ENCODE results near the gene ALK.

ALK gene

DNA sequence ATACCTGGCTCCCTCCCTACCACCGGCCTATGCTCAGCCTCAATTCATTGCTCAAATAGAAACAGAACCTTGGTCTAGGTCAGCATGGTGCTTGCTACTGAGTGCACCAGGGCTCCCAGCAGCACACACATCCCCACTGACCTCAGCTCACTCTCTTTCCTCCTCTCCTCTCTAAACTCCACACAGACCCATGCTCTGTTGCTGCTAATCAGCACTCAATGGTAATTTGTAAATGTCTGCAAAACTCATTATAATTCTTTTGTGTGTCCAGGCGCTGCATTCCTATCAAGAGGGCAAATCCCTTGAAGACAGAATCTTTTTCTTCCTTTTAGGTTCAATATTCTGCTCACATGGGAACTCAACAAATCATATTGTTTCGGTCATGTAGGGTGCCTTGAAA is 424.0 kb downstream of the ALK start:
- no peak for DNase-seq
- TF ChIP-seq POLR2A (IDR thresholded peaks at IDR 0.05; ENCODE audit: low read length) (no peak), GATA1 (IDR thresholded peaks at IDR 0.05; ENCODE audit: low read depth, low read length) (no peak)

DNA sequence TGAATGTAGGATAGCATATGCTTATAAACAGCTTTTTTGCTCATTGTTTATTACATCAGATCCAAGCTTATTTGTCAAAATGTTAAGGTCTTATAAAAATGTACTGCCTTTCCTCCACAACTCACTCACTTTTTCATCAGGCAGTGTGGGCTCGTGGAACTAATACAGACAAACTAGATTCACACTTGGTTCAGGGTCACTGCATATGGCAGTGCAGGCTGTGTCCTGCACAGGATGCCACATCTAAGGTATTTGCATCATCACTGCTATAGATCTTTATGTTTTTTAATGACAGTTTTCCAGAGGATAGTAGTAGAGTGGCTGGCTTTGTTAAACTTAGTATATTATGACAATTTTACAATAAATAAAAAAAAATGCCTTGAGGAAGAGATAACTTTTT is 425.2 kb downstream of the ALK start:
- DNase-seq: no peak
- TF ChIP-seq GATA1 (IDR thresholded peaks at IDR 0.05; ENCODE audit: low read depth, low read length): no peak
- no peak for TF ChIP-seq POLR2A (IDR thresholded peaks at IDR 0.05; ENCODE audit: low read length)

DNA sequence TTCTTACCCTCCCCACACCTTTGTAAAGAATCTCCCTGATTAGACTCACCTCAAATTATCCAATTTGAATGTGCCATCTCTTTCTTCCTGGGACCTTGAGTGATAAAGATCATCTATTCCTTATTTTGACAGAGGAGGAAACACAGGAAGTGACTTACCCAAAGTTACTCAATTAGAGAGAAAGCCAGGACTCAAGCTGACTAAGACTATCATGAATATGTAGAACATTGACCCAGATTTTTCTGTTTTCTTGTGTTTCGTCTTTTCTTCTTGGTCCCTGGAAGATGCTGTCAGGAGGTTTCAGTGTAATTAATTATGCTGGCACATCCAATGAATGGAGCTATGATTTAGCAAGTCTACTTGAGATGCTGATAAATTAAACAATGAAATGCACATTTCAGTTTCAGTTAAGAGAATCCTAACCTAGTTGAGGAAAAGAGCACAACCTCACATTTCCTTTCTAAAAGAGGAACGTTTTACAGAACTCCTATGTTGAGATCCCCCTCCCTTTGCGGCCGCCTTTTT is 425.8 kb downstream of the ALK start:
- no peak for DNase-seq
- TF ChIP-seq GATA1 (IDR thresholded peaks at IDR 0.05; ENCODE audit: low read depth, low read length): no peak
- no peak for TF ChIP-seq POLR2A (IDR thresholded peaks at IDR 0.05; ENCODE audit: low read length)

DNA sequence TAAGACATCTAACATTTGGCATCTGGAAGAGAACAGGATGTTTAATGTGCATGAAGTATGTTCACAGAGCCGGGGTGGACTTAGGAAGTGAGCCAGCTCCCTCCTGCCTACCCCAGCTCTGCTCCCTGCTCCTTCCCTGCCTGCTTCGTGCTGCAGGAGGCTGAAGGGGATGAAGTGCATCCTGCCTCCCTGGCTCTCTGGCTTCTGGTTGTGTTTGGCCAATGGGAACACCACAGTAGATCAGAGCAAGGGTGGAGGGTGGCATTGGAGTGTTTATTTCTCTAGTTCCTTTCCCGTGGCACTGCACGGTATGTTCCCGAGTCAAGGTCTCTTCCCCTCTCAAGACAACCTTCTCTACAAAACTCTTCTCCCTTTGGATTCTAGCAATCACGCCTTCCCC is 426.3 kb downstream of the ALK start:
- DNase-seq: no peak
- TF ChIP-seq GATA1 (IDR thresholded peaks at IDR 0.05; ENCODE audit: low read depth, low read length) (no peak), POLR2A (IDR thresholded peaks at IDR 0.05; ENCODE audit: low read length) (no peak)

DNA sequence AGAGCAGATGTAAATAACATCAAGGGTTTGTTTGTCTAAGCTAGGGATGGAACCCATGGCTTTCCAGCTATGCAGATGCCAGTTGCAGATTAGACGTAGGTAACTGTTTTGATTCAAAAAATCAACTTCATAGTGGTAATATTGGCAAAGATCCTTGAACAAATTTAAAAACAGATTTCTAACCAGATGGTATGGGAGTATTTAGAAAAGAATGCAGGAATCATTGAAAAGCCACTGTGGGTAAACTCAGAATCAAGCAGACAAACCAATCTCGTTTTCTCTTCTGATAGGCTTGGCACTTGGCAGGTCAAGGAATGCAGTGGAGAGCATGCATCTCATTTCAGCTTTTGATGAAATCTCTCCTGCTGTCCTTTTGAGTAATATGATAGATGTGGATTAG is 428.7 kb downstream of the ALK start:
- no peak for TF ChIP-seq POLR2A (IDR thresholded peaks at IDR 0.05; ENCODE audit: low read length)
- TF ChIP-seq GATA1 (IDR thresholded peaks at IDR 0.05; ENCODE audit: low read depth, low read length): no peak
- DNase-seq: no peak

DNA sequence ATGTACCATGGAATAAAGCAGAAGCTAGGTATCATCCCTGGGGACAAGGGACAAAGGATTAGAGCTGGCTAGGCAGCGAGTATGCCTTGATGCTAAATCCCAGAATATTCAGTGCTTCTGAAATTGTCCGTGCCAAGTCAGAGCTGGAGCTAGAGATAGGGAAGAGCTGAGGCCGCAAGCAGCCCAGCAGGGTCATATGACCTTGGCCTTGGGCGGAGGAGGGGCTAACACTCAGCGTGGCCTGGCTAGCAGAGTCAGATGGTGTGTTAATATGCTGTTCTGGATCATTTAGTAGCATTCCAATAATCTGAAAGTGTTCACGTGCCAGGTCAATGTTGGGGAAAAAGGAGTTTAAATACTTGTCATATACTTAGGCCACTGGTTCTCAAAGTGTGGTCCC is 431.3 kb downstream of the ALK start:
- no peak for DNase-seq
- TF ChIP-seq POLR2A (IDR thresholded peaks at IDR 0.05; ENCODE audit: low read length): no peak
- no peak for TF ChIP-seq GATA1 (IDR thresholded peaks at IDR 0.05; ENCODE audit: low read depth, low read length)

DNA sequence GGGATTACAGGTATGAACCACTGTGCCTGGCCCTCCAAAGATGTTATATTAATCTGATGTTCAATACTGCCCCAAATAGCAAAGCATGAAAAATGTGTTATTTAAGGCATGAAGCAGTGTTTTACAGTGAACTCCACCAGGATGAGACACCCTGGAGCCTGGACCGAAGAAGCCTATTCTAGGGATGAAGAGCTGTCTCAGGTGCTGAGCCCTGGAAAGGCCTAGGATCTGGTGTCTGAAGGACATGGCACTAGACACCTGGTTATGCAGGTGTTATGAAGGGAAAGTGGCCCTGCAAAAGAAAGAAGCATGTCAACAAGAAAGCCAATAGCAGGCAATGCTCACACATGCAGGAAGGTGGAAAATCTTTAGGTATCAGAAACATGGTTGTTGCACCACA is 431.8 kb downstream of the ALK start:
- DNase-seq: no peak
- no peak for TF ChIP-seq GATA1 (IDR thresholded peaks at IDR 0.05; ENCODE audit: low read depth, low read length)
- no peak for TF ChIP-seq POLR2A (IDR thresholded peaks at IDR 0.05; ENCODE audit: low read length)

DNA sequence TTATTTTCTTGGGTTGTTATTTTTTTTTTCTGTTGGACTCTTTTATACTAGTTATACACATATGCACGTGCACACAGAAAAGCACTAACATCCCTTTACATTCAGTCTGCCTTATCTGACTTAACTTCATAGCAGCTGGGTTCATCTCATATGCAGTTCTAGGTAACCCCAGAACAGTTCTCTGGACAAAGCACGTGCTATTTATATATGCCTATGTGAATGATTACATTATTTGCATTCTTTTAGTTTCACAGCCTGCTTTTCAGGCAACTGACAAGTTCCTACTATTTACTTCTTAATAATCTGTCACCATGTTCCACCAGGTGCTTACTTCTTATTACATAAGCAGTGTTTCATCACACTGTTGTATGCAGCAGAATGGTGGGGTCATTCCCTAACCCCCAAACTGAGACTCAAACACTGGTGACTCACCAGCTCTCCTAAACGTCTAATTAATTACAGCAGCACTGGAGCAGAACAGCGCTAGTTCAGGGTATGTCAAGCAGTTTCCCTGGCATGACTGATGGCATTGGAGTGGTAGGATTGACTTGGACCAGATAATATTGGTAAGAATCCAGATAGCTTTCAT is 433.3 kb downstream of the ALK start:
- TF ChIP-seq POLR2A (IDR thresholded peaks at IDR 0.05; ENCODE audit: low read length): no peak
- TF ChIP-seq GATA1 (IDR thresholded peaks at IDR 0.05; ENCODE audit: low read depth, low read length): no peak
- DNase-seq: no peak

DNA sequence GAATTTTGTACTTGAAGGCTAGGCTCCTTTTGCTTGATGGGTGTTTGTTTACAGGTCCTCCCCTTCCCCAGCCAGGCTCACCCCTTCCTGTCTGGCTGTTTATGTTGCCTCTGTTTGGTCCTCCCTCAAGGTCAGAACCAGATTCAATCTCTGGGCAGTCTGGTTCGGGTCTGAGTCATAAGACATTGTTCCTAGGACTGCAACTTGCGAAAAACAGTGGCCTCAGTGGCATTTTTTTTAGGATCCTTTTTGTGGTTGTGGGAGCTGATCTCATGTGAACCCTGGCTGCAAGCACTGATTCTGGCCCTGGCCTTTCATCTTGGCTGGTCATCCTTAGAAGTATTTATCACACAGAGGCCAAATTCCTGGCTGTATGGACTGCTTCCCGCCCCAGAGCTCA is 435.8 kb downstream of the ALK start:
- TF ChIP-seq POLR2A (IDR thresholded peaks at IDR 0.05; ENCODE audit: low read length): no peak
- no peak for TF ChIP-seq GATA1 (IDR thresholded peaks at IDR 0.05; ENCODE audit: low read depth, low read length)
- DNase-seq: no peak

DNA sequence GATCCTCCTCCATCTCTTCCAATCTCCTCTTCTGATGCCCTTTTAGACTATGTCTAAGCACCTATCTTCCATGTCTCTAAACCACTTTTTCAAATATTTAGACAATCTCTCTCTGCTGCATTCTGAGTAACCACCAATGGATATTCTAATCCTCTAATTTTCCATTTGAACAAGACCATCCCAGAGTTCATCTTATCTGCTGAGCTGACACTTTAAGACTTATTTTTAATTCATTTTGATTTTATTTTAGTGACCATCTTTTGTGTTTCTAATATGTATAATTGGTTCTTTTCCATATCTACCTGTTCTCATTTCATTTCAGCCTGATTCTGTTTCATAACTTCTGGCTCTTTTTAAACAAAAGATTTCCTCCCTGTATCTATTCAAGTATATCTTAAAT is 436.3 kb downstream of the ALK start:
- DNase-seq: no peak
- no peak for TF ChIP-seq GATA1 (IDR thresholded peaks at IDR 0.05; ENCODE audit: low read depth, low read length)
- no peak for TF ChIP-seq POLR2A (IDR thresholded peaks at IDR 0.05; ENCODE audit: low read length)

DNA sequence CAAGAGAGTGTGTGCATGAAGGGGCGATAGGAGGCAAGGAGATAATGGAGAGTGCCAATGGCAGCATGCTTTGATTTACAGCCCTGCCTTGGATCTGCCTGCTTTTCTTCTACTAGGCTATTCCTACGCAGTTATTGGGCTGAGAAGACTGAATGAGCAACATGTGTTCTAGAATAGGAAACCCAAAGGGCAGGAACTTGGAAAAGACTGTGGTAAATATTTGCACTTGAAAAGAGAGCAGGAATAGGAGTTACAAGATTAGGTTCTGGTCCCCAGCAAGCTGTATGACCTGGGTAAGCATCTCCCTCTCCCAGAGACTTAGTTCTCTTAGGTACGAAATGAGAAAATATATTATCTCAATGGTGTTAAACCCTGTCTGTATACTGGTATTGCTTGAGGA is 438.5 kb downstream of the ALK start:
- no peak for DNase-seq
- TF ChIP-seq GATA1 (IDR thresholded peaks at IDR 0.05; ENCODE audit: low read depth, low read length) (no peak), POLR2A (IDR thresholded peaks at IDR 0.05; ENCODE audit: low read length) (no peak)

DNA sequence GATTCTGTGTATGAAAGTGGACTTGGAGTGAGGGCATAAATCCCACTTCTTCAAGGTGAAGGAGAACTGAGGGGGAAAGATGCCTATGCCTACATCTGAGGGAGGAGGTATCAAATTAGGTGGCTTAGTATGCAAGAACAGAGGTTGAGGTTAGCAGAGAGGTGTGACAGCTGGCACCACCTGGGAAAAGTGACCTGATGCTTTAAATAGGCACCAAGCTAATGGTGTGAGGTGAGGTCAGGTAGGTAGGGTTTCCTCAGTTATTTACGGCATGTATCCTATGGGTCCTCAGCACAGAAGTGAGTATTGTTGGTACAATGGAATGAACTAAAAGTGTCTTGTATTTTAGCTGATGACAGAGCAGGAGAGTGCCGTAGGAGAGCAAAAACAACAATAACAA is 439.0 kb downstream of the ALK start:
- TF ChIP-seq POLR2A (IDR thresholded peaks at IDR 0.05; ENCODE audit: low read length) (no peak), GATA1 (IDR thresholded peaks at IDR 0.05; ENCODE audit: low read depth, low read length) (no peak)
- DNase-seq: no peak

DNA sequence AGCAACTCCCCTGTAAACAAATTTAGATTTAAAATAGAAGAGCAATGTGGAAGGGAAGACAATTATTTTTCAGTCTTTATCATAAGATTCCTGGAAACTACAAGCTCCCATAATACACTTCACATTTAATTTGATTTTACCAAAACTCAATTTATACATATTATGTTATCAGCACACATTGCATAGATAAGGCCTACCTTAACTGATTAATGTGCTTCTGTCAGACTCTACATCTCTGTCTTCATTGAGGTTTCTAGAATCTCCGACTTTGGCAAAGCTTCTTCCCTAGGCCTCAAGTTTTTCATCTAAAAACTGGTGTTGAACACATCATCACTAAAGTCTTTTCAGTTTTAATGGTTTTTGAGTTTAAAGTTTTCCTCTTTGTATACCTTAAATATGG is 440.1 kb downstream of the ALK start:
- DNase-seq: no peak

DNA sequence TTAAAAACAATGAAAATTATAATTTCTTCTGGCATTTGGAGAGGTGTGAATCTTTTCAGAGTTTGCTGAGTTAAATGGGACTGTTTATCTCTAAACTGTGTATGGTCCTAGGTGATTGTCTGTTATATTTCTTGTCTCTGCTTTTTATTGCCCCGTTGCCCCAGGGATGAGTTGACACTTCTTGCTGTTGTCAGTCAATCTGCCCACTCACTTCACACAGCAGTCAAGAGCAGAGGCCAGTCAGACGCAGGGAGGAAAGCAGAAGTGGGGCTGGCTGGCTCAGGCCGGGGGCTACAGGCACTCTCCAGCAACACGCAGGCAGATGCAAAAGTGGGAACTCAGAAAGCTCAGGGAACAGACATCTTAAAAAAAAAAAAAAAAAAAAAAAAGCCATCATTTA is 441.0 kb downstream of the ALK start:
- no peak for DNase-seq
- TF ChIP-seq GATA1 (IDR thresholded peaks at IDR 0.05; ENCODE audit: low read depth, low read length): no peak
- no peak for TF ChIP-seq POLR2A (IDR thresholded peaks at IDR 0.05; ENCODE audit: low read length)

More for the DNA sequence above, 440.1 kb downstream of the ALK start:
- no peak for TF ChIP-seq GATA1 (IDR thresholded peaks at IDR 0.05; ENCODE audit: low read depth, low read length)
- no peak for TF ChIP-seq POLR2A (IDR thresholded peaks at IDR 0.05; ENCODE audit: low read length)

DNA sequence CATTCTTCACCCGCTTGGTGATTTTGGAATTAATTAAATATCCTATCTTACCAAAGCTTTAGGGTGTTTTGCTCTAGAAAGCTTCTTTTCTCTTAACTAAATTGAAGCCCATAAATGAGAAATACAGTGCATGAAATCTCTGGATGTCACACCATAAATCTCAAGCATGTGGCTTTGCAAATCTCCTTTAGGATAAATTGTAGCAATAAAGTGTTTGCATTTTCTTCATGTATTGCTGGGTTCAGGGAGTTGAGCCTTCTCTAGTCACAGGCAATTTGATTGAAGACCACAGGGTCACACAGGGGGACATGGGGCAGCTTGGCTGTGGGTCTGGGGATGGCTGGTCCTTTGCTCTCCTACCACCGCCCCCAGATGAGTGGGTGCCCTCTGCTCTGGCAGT is 442.0 kb downstream of the ALK start:
- no peak for DNase-seq
- TF ChIP-seq GATA1 (IDR thresholded peaks at IDR 0.05; ENCODE audit: low read depth, low read length): no peak
- TF ChIP-seq POLR2A (IDR thresholded peaks at IDR 0.05; ENCODE audit: low read length): no peak

DNA sequence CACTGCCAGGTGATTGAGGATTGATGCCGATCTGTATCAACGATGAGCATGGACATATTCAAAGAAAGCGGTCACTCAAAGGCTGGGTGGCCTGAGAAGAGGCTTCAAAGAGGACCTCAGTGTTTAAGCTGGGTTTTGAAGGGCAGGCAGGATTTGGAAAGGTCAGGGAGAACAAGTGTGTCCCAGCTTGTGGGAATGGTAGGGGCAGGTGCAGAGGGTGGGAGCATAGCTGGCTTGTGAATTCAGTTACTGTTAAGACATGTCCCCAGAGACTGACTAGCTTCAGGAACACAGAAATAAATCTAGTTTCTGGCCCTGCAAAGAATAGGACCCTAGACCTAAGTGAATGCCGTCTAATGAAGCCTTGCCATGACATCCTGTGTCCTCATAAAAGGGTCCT is 442.7 kb downstream of the ALK start:
- no peak for DNase-seq
- TF ChIP-seq POLR2A (IDR thresholded peaks at IDR 0.05; ENCODE audit: low read length) (no peak), GATA1 (IDR thresholded peaks at IDR 0.05; ENCODE audit: low read depth, low read length) (no peak)
